NCI-H2196 treated with DMSO at 0.1 percent for 48 hours (cell line): ENCODE results near the gene LRRC8D.

Source experiments
- DNase-seq: peaks from one replicate; lab custom pipeline; 2025; ENCODE audit not compliant: unreplicated experiment; lab: John Stamatoyannopoulos, UW

The LRRC8D gene

GRCh38 chr1:89890085-89890752 is 69.4 kb downstream of the LRRC8D start:
- DNase-seq, result no peak

- DNase-seq, result no peak
Measured at GRCh38 chr1:89892816-89893215, 72.0 kb downstream of the LRRC8D start.

- no peak for DNase-seq
Measured at GRCh38 chr1:89894210-89895201, 73.7 kb downstream of the LRRC8D start.

GRCh38 chr1:89896105-89896942 is 75.5 kb downstream of the LRRC8D start:
- no peak for DNase-seq

- DNase-seq, result no peak
Measured at GRCh38 chr1:89897347-89898133, 76.7 kb downstream of the LRRC8D start.

GRCh38 chr1:89898150-89898549 is 77.3 kb downstream of the LRRC8D start:
- DNase-seq, result no peak

GRCh38 chr1:89898695-89899470 is 78.1 kb downstream of the LRRC8D start:
- DNase-seq, result no peak

- DNase-seq, result no peak
Measured at GRCh38 chr1:89900323-89900722, 79.5 kb downstream of the LRRC8D start.

- DNase-seq, result no peak
Measured at GRCh38 chr1:89900791-89901708, 80.2 kb downstream of the LRRC8D start.

- DNase-seq, result no peak
Measured at GRCh38 chr1:89901957-89902669, 81.3 kb downstream of the LRRC8D start.

- no peak for DNase-seq
Measured at GRCh38 chr1:89903550-89903949, 82.7 kb downstream of the LRRC8D start.

GRCh38 chr1:89904219-89904980 is 83.6 kb downstream of the LRRC8D start:
- DNase-seq, result no peak

- no peak for DNase-seq
Measured at GRCh38 chr1:89905395-89906058, 84.7 kb downstream of the LRRC8D start.

- DNase-seq, result no peak
Measured at GRCh38 chr1:89906088-89906487, 85.3 kb downstream of the LRRC8D start.

- DNase-seq, result no peak
Measured at GRCh38 chr1:89907727-89908212, 86.9 kb downstream of the LRRC8D start.

GRCh38 chr1:89908273-89908671 is 87.4 kb downstream of the LRRC8D start:
- DNase-seq, result no peak
